DMS 273 (cell line): ENCODE measurements around the gene KLHDC8A.
A peak's percentile ranks its signal among the peaks of the same experiment; 100 is the strongest.
"Not testable (repeated sequence)": the region's sequence is repeated elsewhere in the genome, so short reads cannot be mapped to it uniquely, and the experiment has no call there.

Experiments used
- DNase-seq: peaks from one replicate; lab custom pipeline; 2025; ENCODE audit not compliant: unreplicated experiment; lab: John Stamatoyannopoulos, UW

Gene KLHDC8A

DNA sequence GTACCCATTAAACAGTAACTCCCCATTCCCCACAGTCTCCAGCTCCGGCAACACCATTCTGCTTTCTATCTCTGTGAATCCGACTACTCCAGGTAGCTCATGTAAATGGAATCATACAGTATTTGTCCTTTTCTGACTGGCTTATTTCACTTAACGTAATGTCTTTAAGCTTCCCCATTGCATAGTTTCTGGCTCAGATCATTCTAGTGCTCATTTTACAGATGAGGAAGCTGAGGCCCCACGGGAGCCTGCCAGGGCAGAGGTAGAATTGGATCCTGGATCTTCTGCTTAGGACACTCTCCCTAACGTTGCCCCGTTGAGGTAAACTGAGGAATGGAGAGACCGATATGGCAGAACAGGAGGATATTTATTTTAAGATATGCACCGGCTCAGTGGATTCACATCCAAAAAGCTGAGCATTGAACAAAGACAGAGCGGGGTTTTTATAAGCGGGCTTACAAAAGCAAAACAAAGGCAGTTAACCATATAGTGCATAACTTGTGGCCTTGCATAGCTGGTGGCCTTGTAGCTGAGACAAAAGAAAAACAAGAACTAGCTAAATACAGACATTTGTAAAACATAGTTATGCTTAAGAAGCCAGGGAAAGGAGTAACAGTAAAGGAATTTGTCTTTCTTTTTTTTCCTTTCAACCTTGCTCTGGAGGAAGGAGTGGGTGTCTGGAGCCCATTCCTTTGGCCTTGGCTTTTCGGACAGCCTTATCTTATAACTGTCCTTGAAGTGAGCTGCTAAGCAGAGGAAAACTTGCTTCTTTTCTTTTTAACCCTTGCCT lies 15.3 kb upstream of the KLHDC8A start:
- DNase-seq: no peak

DNA sequence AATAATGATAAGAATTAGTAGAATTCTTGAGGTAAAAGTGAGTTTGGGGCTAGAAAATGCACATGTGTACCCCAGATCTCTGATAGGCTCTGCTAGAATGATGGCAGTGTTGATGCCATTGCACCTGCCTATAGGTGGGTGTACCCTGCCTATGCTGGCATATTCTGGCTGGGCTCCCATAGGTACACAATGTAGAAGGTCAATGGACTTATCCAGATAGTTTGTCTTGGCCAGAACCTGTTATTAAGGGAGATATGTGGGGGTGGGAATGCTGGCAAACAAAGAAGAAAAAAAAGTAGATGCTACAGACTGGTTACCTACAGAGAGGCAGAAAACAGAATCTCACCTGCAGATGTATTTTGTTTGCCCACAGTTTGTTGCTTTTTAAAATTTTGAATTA lies 14.1 kb upstream of the KLHDC8A start:
- no peak for DNase-seq

DNA sequence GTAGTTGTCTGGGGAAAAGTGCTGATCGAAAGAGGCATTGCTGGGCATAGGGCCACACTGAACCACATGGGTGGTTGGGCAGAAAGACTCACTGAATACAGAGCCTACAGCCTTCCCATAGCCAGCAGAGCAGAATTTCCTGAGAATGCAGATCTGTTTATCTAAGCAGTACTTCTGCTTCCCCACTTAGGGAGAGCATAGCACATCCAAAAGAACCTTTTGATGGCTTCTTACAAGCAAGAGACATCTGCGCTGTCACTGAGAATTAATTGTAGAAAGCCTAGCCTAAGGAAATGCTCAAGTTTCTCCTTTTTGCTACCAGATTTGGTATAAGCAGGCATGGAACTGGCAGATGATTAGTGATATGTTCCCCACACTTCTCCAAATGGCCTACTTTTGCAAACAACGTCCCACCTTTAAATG lies 13.0 kb upstream of the KLHDC8A start:
- no peak for DNase-seq

DNA sequence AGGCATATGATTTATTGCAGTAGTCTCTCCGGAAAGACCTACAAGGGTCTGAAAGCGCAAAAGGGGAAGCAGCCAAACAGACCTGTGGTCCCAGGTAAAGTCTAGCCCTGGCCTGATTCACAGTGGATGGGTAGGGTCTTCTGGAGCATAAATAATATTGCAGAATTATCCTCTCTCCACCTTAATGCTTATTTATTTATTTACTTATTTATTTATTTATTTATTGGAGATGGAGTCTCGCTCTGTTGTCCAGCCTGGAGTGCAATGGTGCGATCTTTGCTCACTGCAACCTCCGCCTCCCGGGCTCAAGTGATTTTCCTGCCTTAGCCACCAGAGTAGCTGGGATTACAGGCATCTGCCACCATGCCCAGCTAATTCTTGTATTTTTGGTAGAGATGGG lies 11.8 kb upstream of the KLHDC8A start:
- no peak for DNase-seq

DNA sequence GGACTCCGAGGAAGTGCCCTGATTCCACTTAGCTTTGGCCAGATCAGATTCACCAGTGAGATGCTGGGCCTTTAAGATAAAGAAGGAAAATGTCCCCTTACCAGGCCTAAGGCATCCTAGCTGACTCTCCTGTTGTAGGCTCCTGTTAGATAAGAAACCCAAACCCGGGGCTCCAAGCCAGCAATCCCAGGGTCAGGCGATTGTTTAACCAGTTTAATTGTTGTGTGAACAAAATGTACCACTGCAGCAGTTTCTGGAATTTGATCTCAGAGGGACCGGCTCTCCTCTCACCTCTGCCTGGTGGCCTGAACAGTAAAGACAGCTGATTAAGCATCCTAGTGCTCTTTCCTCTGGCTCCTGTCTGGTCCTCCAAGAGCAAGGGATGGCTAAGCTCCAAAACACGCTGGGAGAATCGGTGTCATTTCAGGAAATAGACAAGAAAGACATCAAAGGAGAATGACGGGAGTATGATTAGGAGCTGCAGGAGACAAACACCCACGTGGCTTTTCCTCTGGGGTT lies 9.3 kb upstream of the KLHDC8A start:
- DNase-seq: no peak

DNA sequence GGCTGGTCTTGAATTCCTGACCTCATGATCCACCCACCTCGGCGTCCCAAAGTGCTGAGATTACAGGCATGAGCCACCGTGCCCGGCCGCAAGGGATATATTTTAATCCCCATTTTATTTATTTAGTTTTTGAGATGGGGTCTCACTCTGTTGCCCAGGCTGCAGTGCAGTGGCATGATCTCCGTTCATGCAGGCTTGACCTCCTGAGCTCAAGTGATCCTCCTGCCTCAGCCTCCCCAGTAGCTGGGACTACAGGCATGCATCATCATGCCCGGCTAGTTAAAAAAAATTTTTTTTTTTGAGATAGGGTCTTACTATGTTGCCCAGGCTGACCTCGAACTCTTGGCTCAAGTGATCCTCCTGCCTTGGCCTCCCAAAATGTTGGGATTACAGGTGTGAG lies 8.4 kb upstream of the KLHDC8A start:
- not testable (repeated sequence) for DNase-seq

DNA sequence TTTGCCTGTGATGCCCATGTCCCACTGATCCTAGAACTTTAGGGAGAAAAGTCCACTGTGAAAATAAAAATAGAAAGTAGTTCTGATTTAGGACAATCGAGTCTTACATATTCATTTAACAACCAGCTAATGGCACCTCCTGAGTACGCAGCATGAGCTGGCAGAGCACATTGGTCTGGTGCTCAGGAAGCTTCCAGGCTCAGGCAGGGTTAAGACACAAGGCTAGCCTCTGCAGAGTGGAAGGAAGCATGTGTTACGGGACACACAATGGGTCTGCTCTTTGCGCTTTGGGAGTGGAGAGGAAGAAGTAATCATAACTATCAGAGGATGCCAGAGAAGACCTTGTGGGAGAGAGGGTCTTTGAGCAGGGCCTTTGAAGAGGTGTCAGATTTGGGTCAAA lies 4.2 kb upstream of the KLHDC8A start:
- DNase-seq: no peak

DNA sequence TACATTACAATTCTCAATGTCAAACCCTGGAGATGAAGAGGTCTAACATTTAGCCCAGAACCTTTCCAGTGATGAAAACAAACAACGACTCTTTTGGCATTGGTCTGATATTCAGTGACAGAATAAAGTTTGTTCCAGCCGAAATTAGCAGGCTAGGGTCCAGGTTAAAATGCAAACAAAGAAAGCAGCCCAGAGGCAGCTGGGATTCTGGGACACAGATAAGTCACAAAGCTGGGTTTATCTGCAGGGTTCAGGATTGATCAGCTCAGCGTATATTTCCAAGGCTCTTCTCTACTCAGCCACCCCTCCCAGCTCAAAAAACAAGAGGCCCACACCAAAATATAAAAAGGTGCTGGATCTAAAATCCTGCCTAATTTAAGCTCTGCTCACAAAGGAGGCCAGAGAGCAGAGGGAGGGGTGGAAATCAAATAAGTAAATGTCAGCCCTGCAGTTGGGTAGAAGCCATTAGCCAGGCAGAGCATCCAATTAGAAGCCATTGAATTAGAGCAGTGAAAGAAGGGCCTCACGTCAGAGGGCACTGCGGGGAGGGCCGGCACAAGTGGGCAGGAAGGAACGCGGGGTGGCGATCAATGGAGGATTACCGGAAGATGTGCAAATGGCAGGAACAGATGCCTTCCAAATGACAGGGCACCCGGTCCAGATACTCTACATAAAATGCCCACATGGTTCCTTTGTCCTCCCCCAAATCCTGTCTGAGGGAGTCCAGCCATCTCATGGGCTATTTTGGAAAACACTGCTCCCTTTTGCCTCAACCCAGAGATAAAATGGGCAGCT lies 3.2 kb upstream of the KLHDC8A start:
- DNase-seq: no peak

DNA sequence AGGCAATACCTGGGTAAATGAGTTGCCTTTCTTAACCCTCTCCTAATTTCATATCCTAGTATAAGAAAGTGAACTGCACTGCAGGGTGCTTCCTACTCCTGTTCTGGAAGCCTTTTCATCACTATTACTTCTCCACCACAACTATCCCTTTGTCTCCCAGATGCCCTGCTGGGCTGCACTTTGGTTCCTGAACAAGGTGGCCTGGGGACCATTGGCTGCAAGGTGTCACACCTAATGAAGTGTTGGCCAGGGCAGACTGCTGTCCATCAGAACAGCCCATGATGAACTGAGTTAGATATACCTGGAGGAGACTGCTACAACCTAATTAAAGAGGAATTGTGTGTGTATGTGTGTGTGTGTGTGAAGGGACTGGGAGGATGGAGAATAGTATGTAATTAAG lies 1.9 kb upstream of the KLHDC8A start:
- no peak for DNase-seq

DNA sequence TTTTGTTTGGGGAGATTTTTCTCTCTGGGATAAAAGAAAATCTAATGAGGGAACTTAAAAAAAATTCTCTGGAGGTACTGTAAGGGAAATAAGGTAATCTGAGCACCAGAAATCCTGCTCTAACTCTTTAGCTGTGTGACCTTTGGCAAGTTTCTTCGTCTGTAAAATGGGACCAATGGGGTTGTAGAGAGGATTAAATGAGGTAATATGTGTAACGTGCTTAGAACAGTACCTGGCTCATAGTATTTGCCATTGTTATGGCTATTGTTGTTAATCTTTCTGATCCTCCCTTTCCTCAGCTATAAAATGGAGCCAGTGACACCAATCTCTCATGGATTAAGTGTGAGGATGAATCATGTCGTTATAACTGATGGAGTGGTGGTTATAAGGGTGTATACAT lies 845 bp upstream of the KLHDC8A start:
- DNase-seq: no peak

DNA sequence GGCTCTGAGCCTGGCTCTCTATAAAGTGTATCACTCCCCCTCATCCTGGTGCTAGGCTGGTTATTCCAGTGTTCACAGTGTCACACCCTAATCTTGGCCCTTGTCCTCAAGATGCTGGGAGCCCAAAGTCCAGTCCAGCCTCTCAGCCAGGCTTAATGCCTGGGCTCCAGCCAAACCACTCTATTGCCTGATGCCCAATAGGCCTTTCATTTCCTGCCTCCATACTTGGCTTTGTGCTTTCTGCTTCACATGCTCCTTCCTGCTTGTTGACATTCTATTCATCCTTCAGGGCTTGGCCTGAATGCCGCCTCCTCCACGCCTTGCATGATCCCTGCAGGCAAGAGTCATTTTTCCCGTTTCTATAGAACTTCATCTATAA lies 1.7 kb downstream of the KLHDC8A start:
- no peak for DNase-seq

DNA sequence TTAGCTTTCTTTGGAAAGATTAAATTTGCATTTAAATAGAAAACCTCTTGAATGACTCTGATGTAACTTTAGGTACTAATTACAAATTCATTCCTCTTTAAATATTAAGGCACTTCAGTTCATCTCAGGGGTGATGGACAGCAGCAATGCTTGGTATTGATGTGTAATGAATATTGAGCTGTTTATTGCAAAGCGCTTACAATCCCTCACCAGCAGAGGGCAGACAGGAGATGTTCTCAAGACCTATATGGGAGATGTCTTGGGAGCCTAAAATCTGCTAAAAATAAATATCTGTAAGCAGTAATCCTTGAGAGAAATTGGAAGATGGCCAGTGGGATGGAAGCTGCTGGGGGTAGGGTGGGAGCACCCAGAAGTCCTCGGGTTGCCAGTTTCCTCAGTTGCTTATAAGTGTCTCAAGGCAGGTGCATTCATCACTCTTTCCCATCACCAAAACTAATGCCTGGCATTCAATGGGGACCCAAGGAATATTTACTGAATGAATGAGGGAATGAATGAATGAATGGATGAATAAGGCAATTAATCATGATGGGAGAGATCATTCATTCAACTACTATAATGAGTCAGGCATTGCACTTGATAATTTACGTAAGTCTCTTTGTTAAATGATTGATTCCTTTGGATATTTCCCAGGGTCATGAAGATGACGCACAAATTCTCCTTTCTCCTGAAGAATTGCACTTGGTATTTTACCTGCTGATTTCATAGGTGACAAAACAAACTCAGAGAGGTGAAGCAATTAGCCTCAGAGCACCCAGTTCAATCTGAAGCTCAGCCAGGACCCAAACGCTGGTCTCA lies 2.3 kb downstream of the KLHDC8A start:
- peak; percentile 88 for DNase-seq

DNA sequence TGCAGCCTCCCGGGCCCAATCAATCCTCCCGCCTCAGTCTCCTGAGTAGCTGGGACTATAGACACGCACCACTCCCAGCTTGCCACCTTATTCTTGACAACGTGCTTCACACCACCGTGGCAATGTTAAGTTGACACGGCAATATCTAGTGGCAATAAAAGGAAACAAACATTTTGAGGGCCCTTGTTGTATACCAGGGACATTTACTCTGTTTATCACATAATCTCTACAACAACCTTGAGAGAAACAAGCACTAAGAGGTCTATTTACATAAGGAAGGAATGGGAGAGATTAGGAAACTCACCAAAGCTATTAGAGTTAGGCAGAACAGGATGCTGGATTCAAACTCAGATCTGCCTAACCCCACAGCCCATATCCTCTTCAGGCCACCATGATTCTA lies 3.1 kb downstream of the KLHDC8A start:
- DNase-seq: no peak

DNA sequence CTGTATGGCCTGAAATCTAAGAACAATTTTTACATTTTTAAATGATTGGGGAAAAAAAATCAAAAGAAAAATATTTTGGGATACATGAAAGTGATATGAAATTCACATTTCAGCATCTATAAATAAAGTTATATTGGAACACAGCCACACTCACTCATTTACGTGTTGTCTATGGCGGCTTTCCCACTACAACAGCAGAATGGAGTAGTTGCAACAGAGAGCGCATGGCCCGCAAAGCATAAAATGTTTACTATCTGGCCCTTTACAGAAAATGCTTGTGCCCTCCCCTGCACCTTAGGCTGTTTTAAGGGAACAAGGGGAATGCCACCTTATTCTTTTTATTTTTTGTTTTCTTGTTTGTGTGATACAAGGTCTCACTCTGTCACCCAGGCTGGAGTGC lies 3.5 kb downstream of the KLHDC8A start:
- DNase-seq: no peak

DNA sequence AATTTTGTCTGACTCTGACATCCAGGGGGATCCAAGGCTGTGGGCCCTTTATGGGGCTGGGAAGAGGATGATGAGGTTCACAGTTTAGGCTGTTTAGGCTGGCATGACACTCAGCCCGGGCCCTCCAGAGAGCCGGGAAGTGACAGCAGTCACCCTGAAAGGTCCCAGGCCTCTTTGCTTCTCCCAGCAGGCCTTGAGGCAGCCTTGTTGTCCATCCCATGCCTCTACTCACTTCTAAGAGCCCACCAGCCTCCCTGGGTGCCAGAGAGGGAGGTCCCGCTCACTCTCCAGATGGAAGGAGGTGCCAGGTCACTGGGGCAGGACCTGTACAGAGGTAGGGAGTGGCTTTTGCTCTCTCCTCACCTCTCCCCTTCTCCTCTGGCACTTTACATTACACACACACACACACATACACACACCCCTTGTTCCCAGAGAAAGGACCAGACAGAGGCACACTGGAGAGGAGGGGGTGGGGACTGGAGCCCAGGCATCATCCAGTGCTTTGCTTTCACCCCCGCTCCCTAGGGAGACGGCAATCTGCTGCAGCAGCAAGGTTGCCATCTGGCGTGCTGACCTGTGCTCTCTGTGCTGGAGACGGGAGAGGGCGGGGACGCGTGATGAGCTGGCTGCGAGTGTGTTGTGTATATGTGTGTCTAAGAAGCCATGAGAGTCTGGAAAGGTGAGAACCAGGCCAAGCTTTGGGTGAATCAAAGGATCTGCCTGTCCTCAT lies 4.6 kb downstream of the KLHDC8A start:
- DNase-seq: peak; percentile 99

DNA sequence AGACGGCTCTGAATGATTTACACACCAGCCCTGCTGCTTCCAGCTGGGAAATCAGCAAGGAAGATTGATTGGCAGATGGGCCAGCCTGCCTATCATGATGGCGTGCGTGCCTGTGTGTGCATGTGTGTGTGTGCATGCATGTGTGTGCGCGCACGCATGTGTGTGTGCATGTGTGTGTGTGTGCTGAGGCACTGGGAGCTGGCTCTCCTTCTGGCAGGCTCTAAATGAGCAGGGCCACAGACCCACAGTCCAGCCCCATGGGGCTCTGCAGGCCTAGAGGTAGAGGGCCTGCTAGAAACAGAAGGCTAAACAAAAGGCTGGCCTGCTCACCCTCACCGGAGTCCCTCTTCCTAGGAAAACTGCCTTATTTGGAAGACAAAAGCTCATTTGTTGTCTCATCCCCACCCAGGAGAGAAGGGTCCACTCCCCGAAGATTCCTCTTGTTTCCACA lies 6.0 kb downstream of the KLHDC8A start:
- peak; percentile 82 for DNase-seq

DNA sequence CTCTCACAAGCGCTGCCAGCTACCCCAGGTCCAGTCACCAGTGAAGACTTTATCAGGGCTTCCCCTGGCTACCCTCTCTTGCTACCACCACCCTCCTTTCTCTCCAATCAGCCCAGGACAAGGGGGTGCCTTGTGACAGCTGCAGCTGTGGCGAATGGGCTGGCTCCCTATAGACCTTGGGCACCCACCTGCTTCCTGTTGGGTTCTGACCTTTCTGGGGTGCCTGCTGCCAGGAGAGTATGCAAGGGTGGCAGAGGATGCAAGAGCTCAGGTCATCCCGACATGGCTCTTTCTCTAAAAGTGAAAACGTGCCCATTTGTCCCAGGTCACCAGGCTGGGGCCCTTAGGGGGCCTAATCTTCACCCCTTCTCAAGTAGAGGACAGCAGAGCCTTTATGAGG lies 6.6 kb downstream of the KLHDC8A start:
- no peak for DNase-seq

DNA sequence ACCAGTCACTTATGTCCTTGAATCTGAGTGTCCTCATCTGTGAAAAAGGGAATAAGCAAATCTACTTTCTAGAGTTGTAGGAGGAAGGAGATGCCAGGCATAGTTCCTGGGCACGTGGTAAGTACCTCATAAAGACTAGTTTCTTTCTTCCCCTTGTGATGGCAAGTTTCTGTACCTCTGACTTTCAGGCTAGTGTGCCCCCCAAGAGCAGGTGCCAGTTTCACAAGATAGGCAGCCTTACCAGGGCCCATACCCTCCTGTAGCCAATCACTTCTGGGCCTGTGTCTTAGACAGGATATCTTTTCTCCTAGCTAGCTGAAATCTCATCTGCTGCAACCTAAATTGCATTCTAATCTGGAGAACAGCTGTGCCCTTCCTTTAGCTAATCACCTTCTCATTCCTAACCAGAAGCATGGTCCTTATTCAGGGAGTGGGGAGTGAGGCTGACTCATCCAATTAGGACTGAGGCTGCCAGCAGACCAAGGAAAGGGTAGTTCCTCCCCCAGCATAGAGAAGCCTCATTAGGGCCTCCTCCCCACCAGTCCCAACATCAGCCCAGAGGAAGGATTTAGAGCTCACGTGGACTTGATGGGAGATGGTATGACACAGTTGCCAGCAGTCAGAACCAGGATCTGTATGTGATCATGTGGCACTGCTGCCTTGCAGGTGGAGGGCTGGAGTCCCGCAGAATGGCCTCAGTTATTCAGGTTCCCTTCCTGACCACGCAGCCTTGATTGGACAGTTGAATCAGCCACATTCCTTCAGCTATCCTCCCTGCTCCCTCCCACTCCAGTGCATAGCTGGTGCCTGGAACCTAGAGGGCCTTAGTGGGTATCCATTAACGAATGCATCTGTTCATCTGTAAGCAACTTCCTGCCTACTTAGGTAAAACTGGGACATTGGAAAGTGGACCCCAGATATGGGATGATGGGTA lies 7.9 kb downstream of the KLHDC8A start:
- peak; percentile 84 for DNase-seq

DNA sequence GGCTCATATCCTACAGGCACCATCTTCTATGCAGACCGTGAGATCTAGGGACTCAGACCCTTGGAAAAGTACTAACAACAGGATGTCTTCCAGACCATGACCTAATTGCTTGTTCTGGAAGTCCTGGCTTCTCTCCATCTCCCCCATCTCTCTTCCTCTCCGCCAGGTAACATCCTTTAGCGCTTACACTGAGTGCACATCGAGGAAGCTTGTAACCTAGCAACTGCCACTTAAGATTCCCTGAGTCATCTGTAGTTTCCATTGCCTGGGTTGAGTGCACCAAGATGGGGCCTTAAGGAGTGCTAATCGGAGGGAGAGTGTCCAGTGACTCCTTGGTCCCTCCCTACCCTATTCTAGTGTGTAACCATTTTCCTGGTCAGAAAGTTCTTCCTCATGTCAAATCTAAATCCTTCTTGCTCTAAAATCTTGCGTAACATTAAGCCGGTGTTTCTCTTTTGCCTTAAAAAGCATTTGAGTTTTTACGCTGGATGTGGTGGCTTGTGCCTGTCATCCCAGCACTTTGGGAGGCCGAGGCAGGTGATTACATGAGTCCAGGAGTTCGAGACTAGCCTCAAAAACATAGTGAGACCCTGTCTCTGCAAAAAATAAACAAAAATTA lies 9.7 kb downstream of the KLHDC8A start:
- DNase-seq: peak; percentile 64
